Activated gamma-delta T cell treated with anti-CD3 and anti-CD28 coated beads, Interleukin-2, amount 50 U/mL, for 16 hours (primary cell): ENCODE measurements around the gene PTX4.

ENCODE experiments used
- DNase-seq: peaks from one replicate; pipeline ENCODE4 v3.0.0-alpha.2; 2020; ENCODE audit warnings: low read depth

Gene PTX4

DNA sequence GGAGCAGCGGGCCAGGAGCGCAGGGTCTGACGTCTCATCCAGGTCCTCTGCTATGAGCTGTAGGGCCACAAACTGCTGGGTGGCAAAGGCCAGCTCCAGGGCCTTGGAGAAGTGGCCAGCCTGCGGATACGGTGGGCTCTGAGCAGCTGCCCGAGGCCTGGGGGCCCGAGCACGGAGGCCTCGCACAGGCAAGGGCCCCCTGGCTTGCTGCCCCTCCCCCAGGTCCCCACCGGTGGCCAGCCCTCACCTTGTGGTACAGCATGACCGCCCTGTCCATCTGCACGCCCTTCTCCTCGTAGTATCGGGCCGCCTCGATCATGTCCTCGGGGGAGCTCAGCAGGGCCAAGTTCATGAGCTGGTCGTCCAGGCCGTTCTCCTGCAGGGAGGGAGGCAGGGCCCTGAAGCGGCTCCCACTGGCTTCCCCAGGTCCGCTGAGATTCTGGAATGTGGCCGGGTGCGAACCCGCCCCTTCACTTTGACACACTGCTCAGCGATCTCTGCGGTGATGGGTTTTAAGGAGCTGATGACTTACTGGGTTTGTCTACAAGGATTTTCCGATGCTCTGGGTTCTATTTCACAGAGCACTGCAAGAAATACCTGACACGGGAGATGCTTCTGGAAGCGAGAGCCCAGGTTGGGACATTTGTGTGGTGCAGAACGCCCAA lies 35.0 kb upstream of the PTX4 start:
- no peak for DNase-seq

DNA sequence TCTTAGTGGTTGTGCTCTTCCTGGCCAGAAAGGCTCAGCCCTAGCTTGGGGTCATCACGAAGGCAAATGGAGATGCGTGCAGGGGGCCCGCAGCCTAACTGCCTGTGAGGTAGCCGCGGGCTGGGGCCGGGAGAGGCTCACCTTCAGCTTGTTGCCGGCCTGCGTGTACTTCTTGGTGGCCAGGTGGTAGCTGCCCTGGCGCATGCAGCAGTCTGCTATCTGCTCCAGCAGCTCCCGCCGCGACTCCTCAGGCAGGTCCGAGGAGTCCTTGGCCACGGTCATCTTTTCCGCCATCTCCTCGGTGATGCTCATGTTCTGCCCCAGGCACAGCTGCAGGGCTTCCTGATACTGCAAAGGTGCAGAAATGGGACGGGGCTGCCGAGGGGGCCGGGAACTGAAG lies 31.7 kb upstream of the PTX4 start:
- no peak for DNase-seq

- no peak for DNase-seq
These were observed 31.1 kb upstream of the PTX4 start for GRCh38 chr16:1519831-1520230.

- DNase-seq = no peak
These were observed 29.9 kb upstream of the PTX4 start for GRCh38 chr16:1518626-1519135.

- DNase-seq = no peak
These were observed 25.8 kb upstream of the PTX4 start for GRCh38 chr16:1514507-1514906.

GRCh38 chr16:1512774-1513173 lies 24.0 kb upstream of the PTX4 start:
- no peak for DNase-seq

DNA sequence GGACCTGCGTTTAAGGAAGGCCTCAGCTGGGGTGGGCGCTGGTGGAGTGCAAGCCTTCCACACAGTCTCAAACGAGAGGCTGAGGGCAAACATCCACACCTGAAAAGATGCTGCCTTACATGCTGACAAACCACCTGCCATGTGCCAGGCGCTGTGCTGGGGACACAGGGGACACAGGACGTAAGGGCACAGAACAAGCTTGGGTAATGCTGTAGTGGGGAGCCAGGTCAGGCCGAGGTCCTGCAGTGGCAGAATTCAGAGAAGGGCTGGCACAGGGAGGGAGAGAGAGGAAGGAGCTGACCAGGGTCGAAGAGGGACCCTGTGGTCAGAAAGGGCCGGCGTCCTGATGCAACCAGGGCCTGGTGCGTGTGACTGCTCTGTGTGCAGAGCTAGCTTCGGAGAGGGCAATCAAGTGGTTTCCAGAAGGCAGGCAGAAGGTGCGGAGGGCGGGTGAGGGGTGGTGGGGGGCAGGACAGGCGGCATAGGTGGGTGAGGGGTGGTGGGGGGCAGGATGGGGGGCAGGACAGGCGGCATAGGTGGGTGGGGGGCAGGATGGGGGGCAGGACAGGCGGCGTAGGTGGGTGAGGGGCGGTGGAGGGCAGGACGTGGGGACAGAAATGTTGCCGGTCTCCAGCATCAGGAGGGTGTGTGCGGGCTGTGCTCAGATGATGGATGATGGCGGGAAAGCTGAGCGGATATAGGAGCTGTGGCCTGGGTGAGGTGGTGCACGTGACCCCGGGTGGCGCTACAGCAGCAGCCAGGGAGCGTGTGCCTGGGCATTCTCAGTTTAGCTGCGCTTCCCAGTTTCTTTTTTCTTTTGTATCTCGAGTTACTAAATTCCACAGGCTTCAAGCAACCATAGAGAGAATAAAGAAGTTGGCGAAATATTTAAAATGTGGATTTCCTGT lies 23.2 kb upstream of the PTX4 start:
- DNase-seq = no peak

DNA sequence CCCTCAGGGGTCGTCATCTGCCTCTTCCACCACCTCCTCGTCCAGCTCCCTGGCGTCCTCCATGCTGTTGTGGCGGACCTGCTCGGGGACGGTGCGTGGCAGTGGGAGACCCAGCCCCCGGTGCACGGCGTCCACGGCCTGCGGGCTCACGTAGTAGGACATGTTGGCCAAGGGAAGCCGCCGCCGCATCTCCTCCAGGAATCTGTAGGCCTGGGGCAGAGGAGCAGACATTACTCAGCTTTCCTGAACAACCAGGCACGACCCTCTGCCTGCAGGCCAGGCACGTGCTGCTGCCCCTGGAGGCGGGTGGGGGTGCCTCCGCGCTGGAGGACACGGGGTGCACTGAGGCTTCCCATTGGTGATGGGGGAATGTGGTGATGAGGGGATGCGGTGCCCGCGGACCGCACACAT lies 22.2 kb upstream of the PTX4 start:
- no peak for DNase-seq

DNA sequence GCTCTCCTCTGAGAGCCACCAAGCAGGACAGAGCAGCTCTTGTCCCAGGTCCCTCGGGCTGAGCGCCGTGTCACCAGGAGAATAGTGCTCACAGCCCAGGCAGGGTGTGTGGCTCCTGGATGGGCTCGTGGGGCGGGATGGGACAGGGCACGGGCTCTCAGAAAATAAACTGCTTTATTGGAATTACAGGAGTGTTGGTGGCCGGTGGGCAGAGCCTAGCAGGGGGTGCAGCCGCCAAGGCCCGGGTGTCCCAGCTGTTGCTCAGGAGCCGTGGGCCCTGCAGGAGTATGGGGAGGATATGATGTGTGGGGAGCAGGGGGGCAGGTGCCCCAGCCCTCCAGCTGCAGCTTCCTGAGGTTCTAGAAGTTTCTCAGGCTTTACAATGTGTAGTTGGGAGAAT lies 21.5 kb upstream of the PTX4 start:
- DNase-seq = no peak

DNA sequence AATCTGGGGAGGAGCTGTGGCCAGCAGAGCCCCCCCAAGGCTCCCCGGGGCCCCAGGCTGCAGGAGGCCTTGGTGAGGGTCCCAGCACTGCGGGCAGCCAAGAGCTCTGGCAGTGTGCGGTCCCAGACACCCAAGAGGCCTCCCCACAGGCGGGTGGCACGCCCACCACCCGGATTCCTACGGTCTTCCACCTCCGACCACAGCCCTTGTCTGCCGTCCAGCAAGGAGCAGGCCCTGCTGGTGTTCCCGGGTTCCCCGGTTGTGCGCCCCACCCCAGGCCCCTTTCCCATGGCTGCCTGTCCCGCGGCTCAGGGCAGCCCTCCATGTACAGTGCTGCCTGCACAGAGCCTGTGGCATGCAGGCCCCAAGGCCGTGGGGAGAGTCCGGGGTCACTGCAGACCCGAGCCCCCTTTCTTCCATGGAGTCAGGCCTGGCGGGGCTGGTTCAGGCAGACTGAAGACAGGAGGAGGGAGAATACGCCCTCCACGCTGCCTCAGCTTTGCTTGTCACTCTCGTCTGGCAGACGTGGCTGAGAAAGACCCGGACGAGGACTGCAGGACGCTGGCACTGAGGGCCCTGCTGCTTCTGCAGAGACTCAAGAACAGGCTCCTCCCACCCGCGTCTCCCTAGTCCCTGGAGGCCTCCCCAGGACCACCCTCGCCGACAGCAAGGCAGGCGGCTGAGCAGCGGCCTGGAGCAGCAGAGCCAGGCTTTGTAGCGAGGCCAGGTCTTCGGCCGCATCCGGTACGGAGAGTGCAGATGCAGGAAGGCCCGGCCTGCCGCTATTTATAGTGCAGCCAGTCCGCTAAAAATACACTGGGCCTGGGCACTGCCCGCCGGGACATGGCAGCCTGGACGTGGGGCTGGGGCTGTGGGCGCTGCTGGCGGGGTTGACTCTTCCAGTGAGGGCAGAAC lies 20.8 kb upstream of the PTX4 start:
- DNase-seq = no peak

- no peak for DNase-seq
These were observed 19.9 kb upstream of the PTX4 start for GRCh38 chr16:1508494-1509187.

GRCh38 chr16:1506494-1507213 lies 17.9 kb upstream of the PTX4 start:
- no peak for DNase-seq

DNA sequence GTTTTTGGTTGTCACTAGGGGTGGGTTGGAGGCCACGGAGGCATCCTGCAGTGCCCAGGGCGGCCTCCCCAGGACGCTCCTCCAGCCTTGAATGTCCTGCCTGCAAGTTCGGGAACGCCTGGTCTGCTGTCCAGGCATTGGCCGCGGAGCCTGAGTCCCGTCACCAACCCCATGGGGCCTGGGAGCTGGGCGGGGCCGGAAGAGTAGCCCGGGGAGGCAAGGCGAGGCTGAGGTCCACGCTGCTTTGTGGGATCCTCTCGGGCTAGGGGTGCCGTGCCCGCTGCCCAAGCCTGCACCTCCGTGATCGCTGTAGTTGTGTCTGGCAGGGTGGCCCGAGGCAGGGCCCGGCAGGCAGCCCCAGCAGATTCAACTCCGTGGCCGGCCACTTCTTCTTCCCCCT lies 17.2 kb upstream of the PTX4 start:
- DNase-seq = no peak

DNA sequence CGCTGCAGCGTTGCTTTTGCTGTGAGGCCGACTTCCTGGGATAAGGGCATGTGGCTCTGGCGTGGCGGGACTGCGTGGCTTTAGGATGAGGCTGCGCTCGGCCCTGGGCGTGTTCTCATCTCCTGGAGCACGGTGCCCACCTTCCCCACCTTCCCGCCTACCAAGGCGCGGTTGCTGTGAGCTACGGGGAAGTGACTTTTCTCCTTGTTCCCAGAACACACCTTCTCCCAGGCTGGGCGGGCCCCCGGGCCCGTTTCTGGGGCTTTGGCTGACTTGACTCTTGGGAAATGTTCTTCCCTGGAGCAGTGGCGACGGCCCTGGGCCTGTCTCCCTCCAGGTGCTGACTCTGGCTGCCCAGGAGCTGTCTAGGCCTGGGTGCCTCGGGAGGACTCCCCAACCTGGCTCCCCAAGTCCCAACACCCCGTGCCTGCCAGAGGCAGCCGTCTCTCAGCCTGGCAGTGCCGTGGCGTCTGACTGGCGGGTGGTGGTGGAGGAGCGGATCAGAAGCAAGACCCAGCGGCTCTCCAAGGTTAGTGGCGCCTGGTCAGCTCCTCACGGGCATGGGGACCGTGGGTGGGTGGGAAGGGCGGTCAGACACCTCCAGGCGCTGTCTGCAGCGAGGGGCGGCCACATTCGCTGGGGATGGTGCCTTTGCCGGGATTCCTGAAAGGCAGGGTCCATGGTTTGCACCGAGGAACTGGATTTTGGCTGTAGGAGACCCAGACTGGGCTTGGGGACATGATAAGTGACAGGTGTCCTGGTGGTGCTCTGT lies 16.5 kb upstream of the PTX4 start:
- DNase-seq = no peak

- DNase-seq = no peak
These were observed 14.6 kb upstream of the PTX4 start for GRCh38 chr16:1503110-1503955.

- no peak for DNase-seq
These were observed 13.6 kb upstream of the PTX4 start for GRCh38 chr16:1502092-1503004.

- no peak for DNase-seq
These were observed 12.9 kb upstream of the PTX4 start for GRCh38 chr16:1501630-1502029.

- no peak for DNase-seq
These were observed 11.9 kb upstream of the PTX4 start for GRCh38 chr16:1500465-1501150.
